GM12878 (cell line): Measurements from ENCODE around the gene MTHFD1L. TPM values are rescaled to one million over a fixed set of nuclear protein-coding genes. Genes with fewer than 3 reads are reported as not detected.

Experiments
- HDGF ChIP-seq: fragments of 450-650 bp; IDR thresholded peaks from 2 replicates; pipeline ENCODE4 v1.6.1; 2016; ENCODE audit warnings: antibody characterized with exemption
- IRF4 ChIP-seq: IDR thresholded peaks from 2 replicates; pipeline ENCODE4 v1.6.1; 2011; ENCODE audit warnings: low read depth, low read length
- KAT2A ChIP-seq: conservative IDR thresholded peaks from 2 replicates; pipeline ENCODE4 v1.6.1; 2011; ENCODE audit warnings: low read depth, low read length; ENCODE audit not compliant: control insufficient read depth
- KLF5 ChIP-seq: fragments of 450-650 bp; IDR thresholded peaks from 2 replicates; pipeline ENCODE4 v1.6.1; 2014; ENCODE audit warnings: mild to moderate bottlenecking; ENCODE audit not compliant: partially characterized antibody
- MTA2 ChIP-seq: fragments of 450-650 bp; IDR thresholded peaks from 2 replicates; pipeline ENCODE4 v1.6.1; 2016; ENCODE audit warnings: low read depth, mild to moderate bottlenecking, moderate library complexity
- NFXL1 ChIP-seq: fragments of 450-650 bp; IDR thresholded peaks from 2 replicates; pipeline ENCODE4 v1.6.1; 2017; ENCODE audit warnings: antibody characterized with exemption, mild to moderate bottlenecking, borderline replicate concordance
- NR2C2 ChIP-seq: IDR thresholded peaks from 2 replicates; pipeline ENCODE4 v1.6.1; 2011; ENCODE audit warnings: borderline replicate concordance, low read depth; ENCODE audit not compliant: control insufficient read depth, insufficient read length
- RUNX3 ChIP-seq: IDR thresholded peaks from 2 replicates; pipeline ENCODE4 v1.6.1; 2012; ENCODE audit warnings: low read length, inconsistent platforms
- STAT3 ChIP-seq: IDR thresholded peaks from 2 replicates; pipeline ENCODE4 v1.6.1; 2011; ENCODE audit warnings: low read depth, low read length, improper control_type of control experiment
- YY1 ChIP-seq: IDR thresholded peaks from 2 replicates; pipeline ENCODE4 v1.6.1; 2011; ENCODE audit warnings: low read depth, mild to moderate bottlenecking, low read length
- ZBED1 ChIP-seq: IDR thresholded peaks from 2 replicates; pipeline ENCODE4 v1.6.1; 2016; ENCODE audit warnings: borderline replicate concordance
- ZBTB33 ChIP-seq: fragments of 450-650 bp; IDR thresholded peaks from 2 replicates; pipeline ENCODE4 v1.6.1; 2017; ENCODE audit warnings: mild to moderate bottlenecking
- ZBTB4 ChIP-seq: fragments of 450-650 bp; formaldehyde crosslinking; IDR thresholded peaks from 2 replicates; pipeline ENCODE4 v1.4.0; 2022; ENCODE audit warnings: mild to moderate bottlenecking, moderate library complexity
- polyA plus RNA-seq, 11 experiments: library from polyadenylated mRNA; depleted of rRNA in 4 of 11; unstranded in 6 of 11; stranded (reverse) in 5 of 11; fragments of >200 nt; fragmentation: Nextera tagmentation in 4 of 11; fragmentation: Illumina TruSeq in 1 of 11; extraction: Ambion mirVana in 4 of 11; extraction: Trizol in 1 of 11; gene quantifications; 1 replicate in 1 of 11; 2 replicates in 10 of 11; pipeline versions ENCODE4 v1.2.1 to v1.2.3, GENCODE V29; 2011 to 2016; ENCODE audit warnings: inconsistent platforms in 2 of 11, missing spikeins in 2 of 11, low read depth in 1 of 11
- total RNA-seq, 4 experiments: library from RNA; depleted of rRNA in 3 of 4; stranded (reverse); fragments of >200 nt in 3 of 4; fragmentation: Illumina TruSeq in 1 of 4; extraction: Trizol in 1 of 4; gene quantifications; 2 replicates each; pipeline versions ENCODE4 v1.2.1 to v1.2.3, GENCODE V29; 2013 to 2021
- TF ChIP-seq, protein P1 (sequence below): fragments of 450-650 bp; IDR thresholded peaks from 2 replicates; pipeline ENCODE4 v1.6.1; 2017; ENCODE audit warnings: antibody characterized with exemption, mild to moderate bottlenecking, moderate library complexity
- TF ChIP-seq, protein P2 (sequence below): IDR thresholded peaks from 2 replicates; pipeline ENCODE4 v1.6.1; 2011; ENCODE audit warnings: borderline replicate concordance, low read depth, mild to moderate bottlenecking, moderate library complexity, mixed read lengths, low read length; ENCODE audit not compliant: insufficient read depth; ENCODE audit errors: extremely low read length

Gene MTHFD1L
- total and polyA plus RNA-seq, 10 of the 15 experiments (the other 5 are each of a cell fraction or from before 2014, with no cell fraction given), result 11.7 to 75.5 (median 28.8) TPM

- TF ChIP-seq ZBTB33, result no peak
- TF ChIP-seq RUNX3, result peak; percentile 47; the same call in 1 of the 2 replicates
- TF ChIP-seq MTA2, result no peak
- TF ChIP-seq YY1, result no peak
- TF ChIP-seq, protein P1, sequence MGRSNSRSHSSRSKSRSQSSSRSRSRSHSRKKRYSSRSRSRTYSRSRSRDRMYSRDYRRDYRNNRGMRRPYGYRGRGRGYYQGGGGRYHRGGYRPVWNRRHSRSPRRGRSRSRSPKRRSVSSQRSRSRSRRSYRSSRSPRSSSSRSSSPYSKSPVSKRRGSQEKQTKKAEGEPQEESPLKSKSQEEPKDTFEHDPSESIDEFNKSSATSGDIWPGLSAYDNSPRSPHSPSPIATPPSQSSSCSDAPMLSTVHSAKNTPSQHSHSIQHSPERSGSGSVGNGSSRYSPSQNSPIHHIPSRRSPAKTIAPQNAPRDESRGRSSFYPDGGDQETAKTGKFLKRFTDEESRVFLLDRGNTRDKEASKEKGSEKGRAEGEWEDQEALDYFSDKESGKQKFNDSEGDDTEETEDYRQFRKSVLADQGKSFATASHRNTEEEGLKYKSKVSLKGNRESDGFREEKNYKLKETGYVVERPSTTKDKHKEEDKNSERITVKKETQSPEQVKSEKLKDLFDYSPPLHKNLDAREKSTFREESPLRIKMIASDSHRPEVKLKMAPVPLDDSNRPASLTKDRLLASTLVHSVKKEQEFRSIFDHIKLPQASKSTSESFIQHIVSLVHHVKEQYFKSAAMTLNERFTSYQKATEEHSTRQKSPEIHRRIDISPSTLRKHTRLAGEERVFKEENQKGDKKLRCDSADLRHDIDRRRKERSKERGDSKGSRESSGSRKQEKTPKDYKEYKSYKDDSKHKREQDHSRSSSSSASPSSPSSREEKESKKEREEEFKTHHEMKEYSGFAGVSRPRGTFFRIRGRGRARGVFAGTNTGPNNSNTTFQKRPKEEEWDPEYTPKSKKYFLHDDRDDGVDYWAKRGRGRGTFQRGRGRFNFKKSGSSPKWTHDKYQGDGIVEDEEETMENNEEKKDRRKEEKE, result no peak
- no peak for TF ChIP-seq HDGF
- no peak for TF ChIP-seq STAT3
- TF ChIP-seq IRF4, result no peak
- TF ChIP-seq NR2C2, result no peak
- TF ChIP-seq NFXL1, result no peak
- TF ChIP-seq KAT2A, result no peak
- no peak for TF ChIP-seq KLF5
- no peak for TF ChIP-seq ZBED1
- no peak for TF ChIP-seq ZBTB4
- TF ChIP-seq, protein P2, sequence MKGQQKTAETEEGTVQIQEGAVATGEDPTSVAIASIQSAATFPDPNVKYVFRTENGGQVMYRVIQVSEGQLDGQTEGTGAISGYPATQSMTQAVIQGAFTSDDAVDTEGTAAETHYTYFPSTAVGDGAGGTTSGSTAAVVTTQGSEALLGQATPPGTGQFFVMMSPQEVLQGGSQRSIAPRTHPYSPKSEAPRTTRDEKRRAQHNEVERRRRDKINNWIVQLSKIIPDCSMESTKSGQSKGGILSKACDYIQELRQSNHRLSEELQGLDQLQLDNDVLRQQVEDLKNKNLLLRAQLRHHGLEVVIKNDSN, result no peak
Measured at GRCh38 chr6:150898399-150899170, 33.1 kb downstream of the MTHFD1L start (continued).
